Trophoblast cell (in vitro differentiated cells and primary cell): ENCODE measurements around the gene SPATA25.
"Not testable (repeated sequence)": the region's sequence is repeated elsewhere in the genome, so short reads cannot be mapped to it uniquely, and the experiment has no call there.

Experiments used
- DNase-seq, 2 donors: peaks; one replicate each; pipeline ENCODE4 v3.0.0-alpha.2; 2016
- H2AFZ ChIP-seq: 2 replicates; pipeline ENCODE4 v1.6.1; 2013; ENCODE audit warnings: low read length, moderate library complexity, mild to moderate bottlenecking; ENCODE audit not compliant: insufficient read depth, poor library complexity
- H2AK5ac ChIP-seq: 2 replicates; pipeline ENCODE4 v1.6.1; 2013; ENCODE audit warnings: mild to moderate bottlenecking, low read length
- H2BK120ac ChIP-seq: 2 replicates; pipeline ENCODE4 v1.6.1; 2013; ENCODE audit warnings: low read length, mild to moderate bottlenecking, moderate library complexity; ENCODE audit not compliant: insufficient read depth, poor library complexity
- H2BK12ac ChIP-seq: 2 replicates; pipeline ENCODE4 v1.6.1; 2013; ENCODE audit warnings: mild to moderate bottlenecking, low read length, moderate library complexity
- H2BK5ac ChIP-seq: 2 replicates; pipeline ENCODE4 v1.6.1; 2013; ENCODE audit warnings: low read length, low read depth, moderate library complexity, mild to moderate bottlenecking; ENCODE audit not compliant: poor library complexity
- H3K14ac ChIP-seq: 2 replicates; pipeline ENCODE4 v1.6.1; 2013; ENCODE audit warnings: mild to moderate bottlenecking, low read length
- H3K18ac ChIP-seq: 2 replicates; pipeline ENCODE4 v1.6.1; 2013; ENCODE audit warnings: mild to moderate bottlenecking, low read length
- H3K23ac ChIP-seq: 2 replicates; pipeline ENCODE4 v1.6.1; 2013; ENCODE audit warnings: low read length
- H3K27ac ChIP-seq: 2 replicates; pipeline ENCODE4 v1.5.1; 2013; ENCODE audit warnings: low read depth, mild to moderate bottlenecking, inconsistent platforms, low read length, moderate library complexity
- H3K27me3 ChIP-seq: 2 replicates; pipeline ENCODE4 v1.6.1; 2013; ENCODE audit warnings: inconsistent platforms, mild to moderate bottlenecking, low read length, moderate library complexity; ENCODE audit not compliant: insufficient read depth
- H3K36me3 ChIP-seq, 2 experiments: 1 replicate in 1 of 2; 2 replicates in 1 of 2; pipeline ENCODE4 v1.6.1; 2013; ENCODE audit warnings: low read length in 2 of 2, mild to moderate bottlenecking in 2 of 2, moderate library complexity in 1 of 2; ENCODE audit not compliant: insufficient read depth in 2 of 2, control insufficient read depth in 1 of 2
- H3K4ac ChIP-seq: 2 replicates; pipeline ENCODE4 v1.6.1; 2013; ENCODE audit warnings: low read depth, mild to moderate bottlenecking, low read length, moderate library complexity
- H3K4me1 ChIP-seq, 2 experiments: 1 replicate in 1 of 2; 2 replicates in 1 of 2; pipeline ENCODE4 v1.6.1; 2013; ENCODE audit warnings: low read length in 2 of 2, mild to moderate bottlenecking in 2 of 2, moderate library complexity in 1 of 2; ENCODE audit not compliant: insufficient read depth in 2 of 2, control insufficient read depth in 1 of 2
- H3K4me2 ChIP-seq: 2 replicates; pipeline ENCODE4 v1.6.1; 2013; ENCODE audit warnings: inconsistent platforms, mild to moderate bottlenecking, low read length, moderate library complexity
- H3K4me3 ChIP-seq: 2 replicates; pipeline ENCODE4 v1.5.1; 2013; ENCODE audit warnings: mild to moderate bottlenecking, low read depth, low read length, inconsistent platforms
- H3K79me1 ChIP-seq: one replicate; pipeline ENCODE4 v1.6.1; 2013; ENCODE audit warnings: low read length
- H3K79me2 ChIP-seq: 2 replicates; pipeline ENCODE4 v1.6.1; 2013; ENCODE audit warnings: low read length, mild to moderate bottlenecking; ENCODE audit not compliant: control insufficient read depth, insufficient read depth, poor library complexity
- H3K9ac ChIP-seq: 2 replicates; pipeline ENCODE4 v1.6.1; 2013; ENCODE audit warnings: mild to moderate bottlenecking, low read length
- H3K9me3 ChIP-seq: 2 replicates; pipeline ENCODE4 v1.6.1; 2013; ENCODE audit warnings: low read depth, mild to moderate bottlenecking, control low read depth, inconsistent platforms, low read length; ENCODE audit not compliant: insufficient read depth
- H4K12ac ChIP-seq: 2 replicates; pipeline ENCODE4 v1.6.1; 2013; ENCODE audit warnings: low read depth, mild to moderate bottlenecking, low read length, moderate library complexity
- H4K8ac ChIP-seq: 2 replicates; pipeline ENCODE4 v1.6.1; 2013; ENCODE audit warnings: low read depth, mild to moderate bottlenecking, low read length, moderate library complexity
- H4K91ac ChIP-seq: one replicate; pipeline ENCODE4 v1.6.1; 2013; ENCODE audit warnings: low read depth, mild to moderate bottlenecking, low read length, moderate library complexity
- WGBS: extraction: QIAGEN DNeasy Blood & Tissue Kit; methylation state at CpG from one replicate; pipeline ENCODE4 v1.1.7; 2013; ENCODE audit warnings: missing lambda C conversion rate; ENCODE audit not compliant: insufficient read length, insufficient coverage; ENCODE audit errors: extremely low coverage; 5-methylcytosine and 5-hydroxymethylcytosine counted together

SPATA25 gene

GRCh38 chr20:45933266-45934045, 46.0 kb upstream of the SPATA25 start:
- Histone ChIP-seq H3K79me2 (peaks cover 10% of the 10 kb centered on the region), H3K23ac (no peak overlapping the region), H3K27me3 (no peaks in the 10 kb centered on the region), H3K9ac (peak overlapping the region; percentile 94), H4K91ac (peak overlapping the region; percentile 97), H2BK12ac (no peak overlapping the region), H3K9me3 (no peaks in the 10 kb centered on the region), H2BK120ac (no peak overlapping the region), H2AK5ac (no peak overlapping the region), H3K4me2 (peak overlapping the region; percentile 94), H4K8ac (peak overlapping the region; percentile 93), H3K36me3 (peaks cover 10 to 13% of the 10 kb centered on the region in 2 experiments), H3K4me1 (peaks cover 2 to 4% of the 10 kb centered on the region in 2 experiments), H3K27ac (peak overlapping the region; percentile 100), H3K14ac (peak overlapping the region; percentile 99), H3K79me1 (peaks cover 12% of the 10 kb centered on the region), H3K4me3 (peak overlapping the region; percentile 89), H2BK5ac (peak overlapping the region; percentile 91), H3K18ac (peak overlapping the region; percentile 93), H3K4ac (peak overlapping the region; percentile 90), H2AFZ (peak overlapping the region; percentile 74), H4K12ac (peak overlapping the region; percentile 96)
- no CpG with 5 or more reads among the region's 22 CpGs for WGBS
- peak; percentile 32 to 46 for DNase-seq

GRCh38 chr20:45931680-45932079, 44.3 kb upstream of the SPATA25 start:
- H3K27me3 ChIP-seq, H3K23ac ChIP-seq, H3K36me3 ChIP-seq, H2AK5ac ChIP-seq, H3K18ac ChIP-seq, H3K9me3 ChIP-seq, H3K4ac ChIP-seq, H2BK120ac ChIP-seq, H3K79me2 ChIP-seq, H3K14ac ChIP-seq, DNase-seq, H2BK5ac ChIP-seq, H2AFZ ChIP-seq, H3K27ac ChIP-seq, H3K4me3 ChIP-seq, H4K91ac ChIP-seq, H3K9ac ChIP-seq, H4K8ac ChIP-seq, H2BK12ac ChIP-seq, H3K4me2 ChIP-seq, H4K12ac ChIP-seq, H3K4me1 ChIP-seq: not testable (repeated sequence)
- no CpG with 5 or more reads among the region's 17 CpGs for WGBS
- peaks cover 12% of the 10 kb centered on the region for H3K79me1 ChIP-seq

GRCh38 chr20:45927071-45927878, 39.9 kb upstream of the SPATA25 start:
- H3K4me2 ChIP-seq: no peak overlapping the region
- no peak overlapping the region for H4K8ac ChIP-seq
- DNase-seq: no peak
- no peaks in the 10 kb centered on the region for H3K4me1 ChIP-seq
- no CpG with 5 or more reads among the region's 14 CpGs for WGBS
- H3K9me3 ChIP-seq: no peaks in the 10 kb centered on the region
- H2BK5ac ChIP-seq: no peak overlapping the region
- no peaks in the 10 kb centered on the region for H3K79me1 ChIP-seq
- no peak overlapping the region for H3K9ac ChIP-seq
- H4K12ac ChIP-seq: no peak overlapping the region
- no peak overlapping the region for H2BK12ac ChIP-seq
- H4K91ac ChIP-seq: no peak overlapping the region
- H3K14ac ChIP-seq: no peak overlapping the region
- no peak overlapping the region for H2AK5ac ChIP-seq
- H3K23ac ChIP-seq: no peak overlapping the region
- H2AFZ ChIP-seq: no peak overlapping the region
- no peak overlapping the region for H3K4me3 ChIP-seq
- no peaks in the 10 kb centered on the region for H3K36me3 ChIP-seq
- H3K79me2 ChIP-seq: no peaks in the 10 kb centered on the region
- no peak overlapping the region for H3K27ac ChIP-seq
- H3K4ac ChIP-seq: no peak overlapping the region
- H3K27me3 ChIP-seq: no peaks in the 10 kb centered on the region
- H3K18ac ChIP-seq: no peak overlapping the region
- no peak overlapping the region for H2BK120ac ChIP-seq

GRCh38 chr20:45926731-45927070, 39.3 kb upstream of the SPATA25 start:
- Histone ChIP-seq H3K14ac (no peak overlapping the region), H3K4ac (no peak overlapping the region), H3K79me1 (no peaks in the 10 kb centered on the region), H4K91ac (no peak overlapping the region), H4K12ac (no peak overlapping the region), H3K27me3 (no peaks in the 10 kb centered on the region), H2BK120ac (no peak overlapping the region), H2AFZ (no peak overlapping the region), H3K4me1 (no peaks in the 10 kb centered on the region), H3K9me3 (no peaks in the 10 kb centered on the region), H2BK12ac (no peak overlapping the region), H3K27ac (no peak overlapping the region), H4K8ac (no peak overlapping the region), H2AK5ac (no peak overlapping the region), H3K23ac (no peak overlapping the region), H3K9ac (no peak overlapping the region), H3K79me2 (no peaks in the 10 kb centered on the region), H3K18ac (no peak overlapping the region), H3K4me2 (no peak overlapping the region), H3K4me3 (no peak overlapping the region), H2BK5ac (no peak overlapping the region), H3K36me3 (no peaks in the 10 kb centered on the region)
- no peak for DNase-seq
- no CpG with 5 or more reads among the region's 2 CpGs for WGBS
